GM12872 (cell line): ENCODE measurements around the gene FILIP1L.

Experiments used
- CTCF ChIP-seq: IDR thresholded peaks from 3 replicates; pipeline ENCODE4 v1.5.1; 2011; ENCODE audit warnings: low read depth, mild to moderate bottlenecking, low read length, moderate library complexity; ENCODE audit not compliant: insufficient read depth

FILIP1L gene

GRCh38 chr3:99892332-99892731, 222.0 kb downstream of the FILIP1L start:
- TF ChIP-seq CTCF = no peak

- no peak for TF ChIP-seq CTCF
These were observed 222.6 kb downstream of the FILIP1L start for GRCh38 chr3:99891610-99892285.

GRCh38 chr3:99885851-99886250, 228.4 kb downstream of the FILIP1L start:
- no peak for TF ChIP-seq CTCF

- TF ChIP-seq CTCF = no peak
These were observed 229.2 kb downstream of the FILIP1L start for GRCh38 chr3:99885085-99885484.

- TF ChIP-seq CTCF = no peak
These were observed 229.8 kb downstream of the FILIP1L start for GRCh38 chr3:99884484-99884883.

- no peak for TF ChIP-seq CTCF
These were observed 230.6 kb downstream of the FILIP1L start for GRCh38 chr3:99883693-99884092.

- no peak for TF ChIP-seq CTCF
These were observed 231.2 kb downstream of the FILIP1L start for GRCh38 chr3:99883138-99883461.
